Measurements from ENCODE around the gene UGT2B17.
"Not testable (repeated sequence)": the region's sequence is repeated elsewhere in the genome, so short reads cannot be mapped to it uniquely, and the experiment has no call there.

Gene UGT2B17

GRCh38 chr4:68568535-68568934, 7.6 kb downstream of the UGT2B17 start:
- DNase-seq: not testable (repeated sequence)

DNA sequence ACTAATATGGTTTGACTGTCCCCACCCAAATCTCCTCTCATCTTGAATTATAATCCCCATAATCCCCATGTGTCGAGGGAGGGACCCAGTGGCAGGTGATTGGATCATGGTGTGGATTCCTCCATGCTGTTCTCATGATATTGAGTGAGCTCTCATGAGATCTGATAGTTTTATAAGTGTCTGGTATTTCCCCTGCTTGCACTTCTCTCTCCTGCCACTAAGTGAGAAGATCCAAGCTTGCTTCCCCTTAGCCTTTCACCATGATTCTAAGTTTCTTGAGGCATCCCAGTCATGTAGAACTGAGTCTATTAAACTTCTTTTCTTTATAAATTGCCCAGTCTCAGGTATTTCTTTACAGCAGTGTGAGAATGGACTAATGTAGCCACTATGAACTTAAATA, 9.8 kb downstream of the UGT2B17 start:
- DNase-seq: not testable (repeated sequence)

DNA sequence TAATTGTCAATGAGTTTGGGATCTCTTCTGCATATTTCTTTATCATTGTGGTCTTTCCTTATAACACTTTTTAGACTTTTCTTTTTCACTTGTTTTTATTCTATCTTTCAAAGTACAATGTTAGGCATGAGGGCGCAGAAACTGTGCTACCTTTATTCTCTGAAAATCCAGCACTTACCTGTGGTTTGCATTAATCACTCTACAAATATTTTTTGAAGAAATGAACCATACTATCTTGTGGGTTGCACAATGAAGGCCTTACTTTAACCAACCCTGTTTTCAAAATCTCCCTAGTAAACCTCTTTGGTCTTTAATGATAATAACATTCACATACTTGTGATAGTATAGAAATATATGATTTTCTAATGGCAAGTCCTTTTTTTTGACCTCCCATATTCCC, 11.0 kb downstream of the UGT2B17 start:
- DNase-seq: not testable (repeated sequence)

- not testable (repeated sequence) for DNase-seq
Measured at GRCh38 chr4:68560364-68561070, 15.6 kb downstream of the UGT2B17 start.

GRCh38 chr4:68553830-68554229, 22.3 kb downstream of the UGT2B17 start:
- DNase-seq: not testable (repeated sequence)

GRCh38 chr4:68552818-68553811, 23.0 kb downstream of the UGT2B17 start:
- not testable (repeated sequence) for DNase-seq

- not testable (repeated sequence) for DNase-seq
Measured at GRCh38 chr4:68542742-68543141, 33.4 kb downstream of the UGT2B17 start.

DNA sequence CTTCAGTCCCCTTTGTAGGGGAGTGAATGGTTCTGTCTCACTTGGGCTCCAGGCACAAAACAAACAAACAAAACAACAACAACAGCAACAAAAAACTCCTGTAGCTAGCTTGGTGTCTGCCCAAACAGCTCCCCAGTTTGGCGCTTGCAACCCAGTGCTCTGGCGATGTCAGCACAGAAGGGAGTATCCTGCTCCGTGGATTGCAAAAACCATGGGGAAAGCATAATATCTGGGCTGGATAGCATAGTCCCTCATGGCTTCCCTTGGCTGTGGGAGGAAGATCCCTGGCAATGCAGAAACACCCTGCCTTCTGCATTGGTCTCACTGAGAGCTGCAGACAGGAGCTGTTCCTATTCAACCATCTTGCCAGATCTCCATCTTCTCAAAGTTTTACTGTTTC, 39.7 kb downstream of the UGT2B17 start:
- DNase-seq: no peak

DNA sequence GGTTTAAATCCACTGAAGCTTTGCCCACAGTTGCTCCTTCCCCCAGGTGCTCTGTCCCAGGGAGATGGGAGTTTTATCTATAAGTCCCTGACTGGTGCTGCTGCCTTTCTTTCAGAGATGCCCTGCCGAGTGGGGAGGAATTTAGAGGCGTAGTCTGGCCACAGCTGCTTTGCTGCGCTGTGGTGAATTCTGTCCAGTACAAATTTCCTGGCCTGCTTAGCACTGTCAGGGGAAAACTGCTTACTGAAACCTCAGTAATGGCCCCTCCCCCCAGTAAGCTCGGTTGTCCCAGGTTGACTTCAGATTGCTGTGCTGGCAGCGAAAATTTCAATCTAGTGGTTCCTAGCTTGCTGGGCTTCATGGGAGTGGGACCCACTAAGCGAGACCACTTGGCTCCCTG, 40.1 kb downstream of the UGT2B17 start:
- no peak for DNase-seq

GRCh38 chr4:68522232-68522631, 53.9 kb downstream of the UGT2B17 start:
- not testable (repeated sequence) for DNase-seq

DNA sequence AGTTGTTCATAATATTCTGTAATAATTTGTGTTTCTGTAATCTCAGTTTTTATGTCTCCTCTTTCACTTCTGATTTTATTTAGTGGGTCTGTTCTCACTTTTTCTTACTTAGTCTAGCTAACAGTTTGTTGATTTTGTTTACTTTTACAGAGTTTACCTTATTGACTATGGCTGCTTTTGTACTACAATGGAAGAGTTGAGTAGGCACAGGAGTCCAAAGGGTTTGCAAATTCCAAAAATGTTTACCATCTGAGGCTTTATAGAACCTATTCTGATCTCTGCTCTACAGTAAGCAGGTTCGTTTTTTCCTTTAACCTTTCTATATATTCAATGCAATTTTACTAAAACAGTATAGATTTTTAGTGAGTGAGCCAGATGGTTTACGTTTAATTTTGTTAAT, 55.1 kb downstream of the UGT2B17 start:
- DNase-seq: no peak

DNA sequence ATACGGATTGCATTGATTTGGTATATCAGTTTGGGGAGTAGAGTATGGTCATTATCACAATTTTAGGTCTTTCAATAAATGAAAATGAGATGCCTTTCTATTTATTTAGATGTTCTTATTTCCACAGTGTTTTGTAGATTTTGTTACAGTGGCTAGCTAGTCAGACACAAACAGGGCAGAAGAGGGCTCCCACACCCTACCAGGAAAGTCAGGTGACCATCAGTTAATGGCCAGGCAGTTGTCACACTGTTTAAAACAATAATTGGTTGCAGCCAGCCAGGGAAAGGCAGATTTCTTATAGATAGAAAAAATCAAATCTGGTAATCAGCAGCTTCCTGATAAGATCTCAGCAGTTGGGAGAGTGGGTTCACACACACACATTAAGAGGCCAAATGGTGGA, 57.2 kb downstream of the UGT2B17 start:
- DNase-seq: no peak

DNA sequence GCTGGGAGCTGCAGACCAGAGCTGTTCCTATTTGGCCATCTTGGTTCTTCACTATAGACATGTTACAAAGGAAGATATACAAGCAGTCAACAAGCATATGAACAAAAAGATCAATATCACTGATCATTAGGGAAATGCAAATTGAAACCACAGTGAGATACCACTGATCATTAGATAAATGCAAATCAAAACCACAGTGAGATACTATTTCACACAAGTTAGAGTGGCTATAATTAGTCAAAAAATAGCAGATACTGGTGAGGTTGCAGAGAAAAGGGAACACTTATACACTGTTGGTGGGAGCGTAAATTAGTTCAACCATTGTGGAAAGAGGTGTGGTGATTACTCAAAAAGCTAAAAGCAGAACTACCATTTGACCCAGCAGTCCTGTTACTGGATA, 70.7 kb downstream of the UGT2B17 start:
- not testable (repeated sequence) for DNase-seq

- DNase-seq: not testable (repeated sequence)
Measured at GRCh38 chr4:68504836-68505235, 71.3 kb downstream of the UGT2B17 start.

GRCh38 chr4:68503462-68503861, 72.7 kb downstream of the UGT2B17 start:
- DNase-seq: not testable (repeated sequence)

DNA sequence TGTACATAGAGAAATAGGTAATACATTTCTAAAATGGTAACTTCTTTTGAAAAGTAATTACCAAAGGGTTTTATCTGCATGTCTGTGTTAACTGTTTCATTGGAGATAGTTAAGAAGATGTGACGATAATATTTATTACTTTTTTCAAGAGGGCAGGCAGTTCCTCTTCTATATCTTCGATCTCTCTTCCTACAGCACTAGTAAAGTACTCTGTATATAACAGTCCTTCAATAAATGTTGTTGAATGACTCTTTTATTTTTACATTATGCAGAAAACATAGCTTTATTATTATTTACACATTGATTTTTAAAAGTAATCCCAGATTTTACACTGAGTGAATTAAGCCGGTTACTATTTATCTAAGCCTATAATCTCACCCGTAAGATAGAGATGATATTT, 77.1 kb downstream of the UGT2B17 start:
- no peak for DNase-seq

DNA sequence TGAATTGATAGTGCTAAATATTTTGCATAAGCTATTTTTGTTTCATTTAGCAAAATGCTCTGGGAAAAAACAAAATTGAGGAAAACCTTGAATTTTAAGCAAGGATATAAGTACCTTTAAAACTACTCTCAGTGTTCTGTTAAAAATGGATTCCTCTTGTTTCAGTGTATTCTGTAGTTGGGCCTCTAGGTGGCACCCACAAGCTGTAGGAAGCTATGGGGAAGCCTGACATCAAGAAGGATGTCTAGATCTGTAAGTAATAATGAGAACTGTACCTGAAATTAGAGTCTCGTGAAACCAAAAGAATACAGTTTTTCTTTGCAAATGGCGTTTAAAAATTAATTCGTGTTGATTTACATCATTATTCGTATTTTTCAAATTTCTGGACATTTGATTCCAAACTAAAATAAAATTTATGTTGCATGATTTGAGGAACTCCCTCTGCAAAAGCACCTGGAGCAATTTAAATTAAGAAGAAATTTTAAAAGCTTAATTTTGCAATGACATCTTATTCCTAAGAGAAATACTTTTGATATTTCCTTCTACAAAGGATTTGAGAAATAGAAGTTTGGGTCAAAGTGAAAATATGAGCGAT, 77.6 kb downstream of the UGT2B17 start:
- DNase-seq: peak; percentile 41

GRCh38 chr4:68494688-68495087, 81.4 kb downstream of the UGT2B17 start:
- DNase-seq: no peak

DNA sequence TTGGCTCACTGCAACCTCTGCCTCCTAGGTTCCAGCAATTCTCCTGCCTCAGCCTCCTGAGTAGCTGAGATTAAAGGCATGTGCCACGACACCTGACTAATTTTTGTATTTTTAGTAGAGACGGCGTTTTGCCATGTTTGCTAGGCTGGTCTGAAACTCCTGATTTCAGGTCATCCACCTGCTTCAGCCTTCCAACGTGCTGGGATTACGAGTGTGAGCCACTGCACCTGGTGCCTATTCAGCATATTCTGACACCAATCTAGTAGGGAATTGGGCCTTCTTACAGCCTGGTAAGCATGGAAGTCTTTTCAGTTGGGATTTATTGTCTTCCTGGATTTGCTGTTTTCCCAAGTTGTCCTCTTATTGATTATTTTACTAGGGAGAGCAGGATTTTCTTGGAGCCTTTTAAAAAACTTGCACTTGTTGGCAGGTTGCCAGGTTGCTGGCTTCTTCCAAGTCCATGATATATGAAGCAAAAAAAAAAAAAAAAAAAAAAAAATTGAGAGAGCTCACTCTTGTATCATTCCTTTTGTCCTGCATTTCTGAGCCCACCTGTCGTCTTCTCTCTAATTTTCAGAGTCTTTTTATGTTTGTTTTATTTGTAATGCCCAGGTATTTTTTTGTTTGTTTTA, 85.2 kb downstream of the UGT2B17 start:
- no peak for DNase-seq

DNA sequence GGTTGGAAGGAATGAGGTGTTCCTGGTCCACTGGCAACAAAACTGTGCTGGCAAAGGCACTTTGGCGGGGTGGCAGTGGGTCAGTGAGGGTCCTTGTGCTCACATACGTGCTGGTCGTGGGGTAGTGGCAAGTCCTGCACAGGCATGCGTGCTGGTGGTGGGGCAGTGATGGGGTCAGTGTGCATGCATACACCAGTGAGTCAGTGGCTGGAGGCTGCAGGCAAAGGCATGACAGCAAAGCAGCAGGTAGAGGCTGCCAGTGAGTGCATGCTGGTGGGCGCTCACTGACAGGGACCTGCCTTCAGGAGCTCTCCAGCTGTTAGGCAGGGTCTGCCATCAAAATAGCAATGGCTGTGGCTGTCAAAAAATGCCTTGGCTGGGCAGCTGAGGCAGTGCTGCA, 86.8 kb downstream of the UGT2B17 start:
- DNase-seq: no peak

Data from effector CD4-positive, alpha-beta T cell (primary cell).